ENCODE data around the gene RNFT1. TPM values are rescaled to one million over a fixed set of nuclear protein-coding genes. Genes with fewer than 3 reads are reported as not detected.
"Not testable (repeated sequence)": the region's sequence is repeated elsewhere in the genome, so short reads cannot be mapped to it uniquely, and the experiment has no call there.

Gene RNFT1
- total RNA-seq, 1 donor from 2014 or later, result 30.7 TPM

DNA sequence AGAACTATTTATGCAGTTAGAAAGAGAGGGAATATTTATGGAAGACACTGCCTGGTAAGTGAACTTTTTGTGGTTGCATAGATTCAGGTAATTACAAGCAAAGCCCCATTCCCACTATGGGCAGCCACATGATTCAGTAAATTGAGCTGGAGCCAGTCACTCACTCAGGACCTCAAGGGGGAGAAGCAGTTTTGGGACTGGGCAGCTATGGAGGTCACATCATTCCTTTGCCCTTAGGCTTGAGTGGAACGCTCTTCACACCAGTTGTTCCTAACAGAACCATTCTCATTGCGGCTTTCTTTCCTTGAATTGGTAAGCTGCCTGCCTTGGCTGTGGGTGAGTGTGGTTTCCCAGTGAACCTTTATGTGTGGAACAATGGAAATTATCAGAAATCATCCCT lies 34.4 kb downstream of the RNFT1 start:
- DNase-seq (ENCODE audit: low spot score), result not testable (repeated sequence)

DNA sequence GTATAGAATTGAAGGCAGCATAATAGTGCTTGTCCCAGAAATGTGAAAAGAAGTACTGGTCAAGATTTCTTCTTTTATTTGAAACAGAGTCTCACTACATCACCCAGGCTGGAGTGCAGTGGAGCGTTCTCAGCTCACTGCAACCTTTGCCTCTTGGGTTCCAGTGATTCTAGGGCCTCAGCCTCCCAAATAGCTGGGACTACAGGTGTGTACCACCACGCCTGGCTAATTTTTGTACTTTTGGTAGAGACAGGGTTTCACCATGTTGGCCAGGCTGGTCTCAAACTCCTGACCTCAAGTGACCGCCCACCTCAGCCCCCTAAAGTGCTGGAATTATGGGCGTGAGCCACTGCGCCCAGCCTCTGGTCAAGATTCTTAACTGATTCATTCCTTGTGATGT lies 43.9 kb downstream of the RNFT1 start:
- not testable (repeated sequence) for DNase-seq (ENCODE audit: low spot score)

DNA sequence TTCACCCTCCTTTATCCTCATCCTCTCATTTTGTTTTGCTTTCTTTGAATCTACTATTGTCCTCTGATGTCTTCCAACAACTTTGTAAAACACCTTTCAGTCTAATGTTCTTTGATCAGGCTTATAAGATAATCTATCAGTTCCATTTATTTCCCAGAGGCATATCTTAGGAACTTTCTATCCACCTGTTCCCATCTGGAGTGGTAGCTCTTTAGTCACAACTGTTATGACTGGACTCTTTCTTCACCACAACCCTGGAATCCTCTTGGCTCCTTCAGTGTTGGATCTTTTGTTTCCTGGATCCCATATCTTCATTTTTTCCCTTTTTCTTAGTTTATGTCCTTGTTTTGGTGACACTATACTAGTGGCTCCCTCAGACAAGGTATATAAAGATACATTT lies 48.1 kb downstream of the RNFT1 start:
- DNase-seq (ENCODE audit: low spot score), result no peak

DNA sequence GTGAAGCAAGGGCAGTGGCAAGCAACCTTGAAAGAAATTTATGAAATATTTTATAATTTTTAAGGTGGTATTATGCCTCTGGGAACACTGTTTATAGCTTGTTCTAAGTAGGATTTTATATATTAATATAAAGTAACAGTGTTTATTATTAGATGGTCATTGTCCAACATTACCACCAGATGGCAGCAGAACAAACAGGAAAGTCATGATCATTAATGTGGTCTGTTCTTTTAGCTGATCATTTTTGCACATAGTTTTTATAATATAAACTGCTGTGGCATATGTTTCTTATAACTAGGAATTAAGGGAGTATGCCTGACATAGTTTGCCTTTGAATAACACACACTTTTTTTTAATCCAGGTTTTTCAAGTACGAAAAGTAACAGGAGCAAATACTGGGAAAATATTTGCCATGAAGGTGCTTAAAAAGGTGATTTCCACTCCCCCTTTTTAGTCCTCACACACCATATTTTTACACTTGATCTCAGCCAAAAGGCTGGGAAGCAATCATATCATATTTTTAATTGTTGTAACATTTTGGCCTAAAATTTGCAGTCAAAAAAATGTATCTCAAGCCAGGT lies 50.2 kb downstream of the RNFT1 start:
- no peak for DNase-seq (ENCODE audit: low spot score)

DNA sequence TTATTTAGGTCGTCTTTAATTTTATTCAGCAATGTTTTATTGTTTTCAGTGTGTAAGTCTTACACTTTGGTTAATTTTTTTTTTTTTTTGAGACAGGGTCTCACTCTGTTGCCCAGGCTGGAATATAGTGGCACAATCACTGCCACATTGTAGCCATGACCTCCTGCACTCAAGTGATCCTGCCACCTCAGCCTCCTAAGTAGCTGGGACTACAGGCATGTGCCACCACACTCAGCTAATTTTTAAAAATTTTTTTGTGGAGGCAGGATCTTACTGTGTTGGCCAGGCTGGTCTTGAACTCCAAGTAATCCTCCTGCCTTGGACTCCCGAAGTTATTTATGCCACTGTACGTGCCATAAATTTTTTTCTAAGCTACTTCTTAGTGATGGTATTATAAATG lies 57.1 kb downstream of the RNFT1 start:
- no peak for DNase-seq (ENCODE audit: low spot score)

DNA sequence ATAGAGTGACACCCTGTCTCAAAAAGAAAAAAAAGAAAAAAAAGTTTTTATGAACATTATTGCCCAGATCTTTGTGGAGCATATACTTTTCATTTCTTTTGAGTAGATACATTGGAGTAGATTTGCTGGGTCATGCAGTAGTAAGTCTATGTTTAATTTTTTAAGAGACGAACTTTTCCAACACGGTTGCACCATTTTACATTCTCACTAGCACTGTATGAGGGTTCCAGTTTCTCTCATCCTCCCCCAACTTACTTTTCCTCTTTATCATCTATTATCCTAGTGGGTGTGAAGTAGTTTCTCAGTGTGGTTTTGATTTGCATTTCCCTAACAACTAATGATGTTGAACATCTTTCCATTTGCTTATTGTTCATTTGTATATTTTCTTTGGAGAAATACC lies 61.1 kb downstream of the RNFT1 start:
- no peak for DNase-seq (ENCODE audit: low spot score)

Other genes starting within 250 kb of the RNFT1 start
- 6.8 TPM for gene TUBD1, start 71.8 kb downstream of the RNFT1 start, total RNA-seq
- 43.0 TPM for gene RPS6KB1, start 71.6 kb downstream of the RNFT1 start, total RNA-seq
- gene HEATR6, start 114.2 kb upstream of the RNFT1 start, total RNA-seq, result 10.9 TPM
- gene CA4, start 185.2 kb upstream of the RNFT1 start, total RNA-seq, result 100 TPM

All from mesenteric fat pad (tissue), 1 donor.